HepG2 (cell line): ENCODE data around the gene ST14.

Experiments used
- ATF7 ChIP-seq, 2 experiments: fragments of 450-650 bp in 1 of 2; sonication (generic) in 1 of 2; formaldehyde crosslinking in 1 of 2; IDR thresholded peaks; 2 replicates each; pipeline versions ENCODE4 v1.4.0 to v1.6.1; 2016 to 2020; ENCODE audit warnings: antibody characterized with exemption in 1 of 2, mild to moderate bottlenecking in 1 of 2, missing genetic modification reagents in 1 of 2
- HOXA7 ChIP-seq: sonication (generic); formaldehyde crosslinking; IDR thresholded peaks from 2 replicates; pipeline ENCODE4 v1.8.1; 2022; ENCODE audit warnings: mild to moderate bottlenecking, missing genetic modification reagents, moderate library complexity
- JDP2 ChIP-seq: sonication (generic); formaldehyde crosslinking; IDR thresholded peaks from 2 replicates; pipeline ENCODE4 v1.8.1; 2022; ENCODE audit warnings: missing genetic modification reagents, borderline replicate concordance
- MBNL3 ChIP-seq: fragments of 250-450 bp; sonication (Bioruptor Pico); conservative IDR thresholded peaks from 2 replicates; pipeline ENCODE4 v1.8.0; 2022; ENCODE audit warnings: mild to moderate bottlenecking, inconsistent platforms
- POLR2A ChIP-seq, 2 experiments: IDR thresholded peaks; 2 replicates each; pipeline ENCODE4 v1.6.1; 2011; ENCODE audit warnings: low read depth in 2 of 2, low read length in 2 of 2, mild to moderate bottlenecking in 1 of 2, moderate library complexity in 1 of 2; ENCODE audit not compliant: insufficient read depth in 1 of 2
- TAF1 ChIP-seq: sonication (generic); formaldehyde crosslinking; IDR thresholded peaks from 2 replicates; pipeline ENCODE4 v1.4.0; 2020; ENCODE audit warnings: missing genetic modification reagents
- U2AF2 ChIP-seq: fragments of 200-400 bp; formaldehyde crosslinking; IDR thresholded peaks from 2 replicates; pipeline ENCODE4 v1.6.1; 2017; ENCODE audit warnings: low read depth, mild to moderate bottlenecking, low read length
- ZNF343 ChIP-seq: sonication (generic); formaldehyde crosslinking; IDR thresholded peaks from 2 replicates; pipeline ENCODE4 v1.4.0; 2020; ENCODE audit warnings: mild to moderate bottlenecking, missing genetic modification reagents
- ZNF776 ChIP-seq: sonication (generic); formaldehyde crosslinking; IDR thresholded peaks from 2 replicates; pipeline ENCODE4 v1.4.0; 2020; ENCODE audit warnings: mild to moderate bottlenecking, missing genetic modification reagents
- ZNF777 ChIP-seq: sonication (generic); formaldehyde crosslinking; IDR thresholded peaks from 2 replicates; pipeline ENCODE4 v1.4.0; 2020; ENCODE audit warnings: missing genetic modification reagents
- ZSCAN9 ChIP-seq: IDR thresholded peaks from 2 replicates; pipeline ENCODE4 v1.6.1; 2016; ENCODE audit warnings: borderline replicate concordance
- TF ChIP-seq, protein P1 (sequence below): IDR thresholded peaks from 2 replicates; pipeline ENCODE4 v1.6.1; 2012; ENCODE audit warnings: low read depth, low read length, improper control_type of control experiment
- TF ChIP-seq, protein P2 (sequence below): sonication (generic); formaldehyde crosslinking; IDR thresholded peaks from 2 replicates; pipeline ENCODE4 v1.4.0; 2020; ENCODE audit warnings: missing genetic modification reagents

DNA sequence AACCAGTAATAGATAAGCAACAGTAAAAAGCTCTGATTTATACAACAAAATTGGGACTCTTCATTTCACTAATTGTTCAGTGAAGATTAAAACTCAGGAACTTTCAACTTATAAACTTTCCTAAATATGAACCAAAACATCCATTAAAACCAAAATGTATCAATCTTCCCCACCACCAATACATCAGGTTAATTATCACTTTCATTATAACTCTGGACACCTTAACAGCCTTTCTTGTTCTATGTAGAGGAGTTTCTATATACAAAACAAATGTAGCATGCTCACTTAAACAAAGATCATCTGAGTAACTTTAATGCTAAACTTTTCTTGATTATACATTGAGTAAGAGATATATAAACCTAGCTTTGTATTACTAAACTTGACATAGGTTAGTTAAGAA lies 74.7 kb downstream of the ST14 start:
- no peak for TF ChIP-seq ZNF777 (CRISPR knock-in tag)
- TF ChIP-seq U2AF2 = no peak
- no peak for TF ChIP-seq MBNL3 (CRISPR knock-in tag)
- no peak for TF ChIP-seq POLR2A (IDR thresholded peaks at IDR 0.05; ENCODE audit: insufficient read depth in 1 of 2, low read depth in 2 of 2, low read length in 2 of 2)
- TF ChIP-seq, protein P1, sequence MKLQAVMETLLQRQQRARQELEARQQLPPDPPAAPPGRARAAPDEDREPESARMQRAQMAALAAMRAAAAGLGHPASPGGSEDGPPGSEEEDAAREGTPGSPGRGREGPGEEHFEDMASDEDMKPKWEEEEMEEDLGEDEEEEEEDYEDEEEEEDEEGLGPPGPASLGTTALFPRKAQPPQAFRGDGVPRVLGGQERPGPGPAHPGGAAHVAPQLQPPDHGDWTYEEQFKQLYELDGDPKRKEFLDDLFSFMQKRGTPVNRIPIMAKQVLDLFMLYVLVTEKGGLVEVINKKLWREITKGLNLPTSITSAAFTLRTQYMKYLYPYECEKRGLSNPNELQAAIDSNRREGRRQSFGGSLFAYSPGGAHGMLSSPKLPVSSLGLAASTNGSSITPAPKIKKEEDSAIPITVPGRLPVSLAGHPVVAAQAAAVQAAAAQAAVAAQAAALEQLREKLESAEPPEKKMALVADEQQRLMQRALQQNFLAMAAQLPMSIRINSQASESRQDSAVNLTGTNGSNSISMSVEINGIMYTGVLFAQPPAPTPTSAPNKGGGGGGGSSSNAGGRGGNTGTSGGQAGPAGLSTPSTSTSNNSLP = no peak
- no peak for TF ChIP-seq ZSCAN9 (CRISPR knock-in tag)
- no peak for TF ChIP-seq JDP2
- no peak for TF ChIP-seq HOXA7 (CRISPR knock-in tag)
- TF ChIP-seq, protein P2, sequence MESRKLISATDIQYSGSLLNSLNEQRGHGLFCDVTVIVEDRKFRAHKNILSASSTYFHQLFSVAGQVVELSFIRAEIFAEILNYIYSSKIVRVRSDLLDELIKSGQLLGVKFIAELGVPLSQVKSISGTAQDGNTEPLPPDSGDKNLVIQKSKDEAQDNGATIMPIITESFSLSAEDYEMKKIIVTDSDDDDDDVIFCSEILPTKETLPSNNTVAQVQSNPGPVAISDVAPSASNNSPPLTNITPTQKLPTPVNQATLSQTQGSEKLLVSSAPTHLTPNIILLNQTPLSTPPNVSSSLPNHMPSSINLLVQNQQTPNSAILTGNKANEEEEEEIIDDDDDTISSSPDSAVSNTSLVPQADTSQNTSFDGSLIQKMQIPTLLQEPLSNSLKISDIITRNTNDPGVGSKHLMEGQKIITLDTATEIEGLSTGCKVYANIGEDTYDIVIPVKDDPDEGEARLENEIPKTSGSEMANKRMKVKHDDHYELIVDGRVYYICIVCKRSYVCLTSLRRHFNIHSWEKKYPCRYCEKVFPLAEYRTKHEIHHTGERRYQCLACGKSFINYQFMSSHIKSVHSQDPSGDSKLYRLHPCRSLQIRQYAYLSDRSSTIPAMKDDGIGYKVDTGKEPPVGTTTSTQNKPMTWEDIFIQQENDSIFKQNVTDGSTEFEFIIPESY = no peak
- no peak for TF ChIP-seq ZNF343 (CRISPR knock-in tag)
- no peak for TF ChIP-seq ZNF776 (CRISPR knock-in tag)
- no peak for TF ChIP-seq ATF7 (IDR thresholded peaks at IDR 0.05)
- no peak for TF ChIP-seq ATF7 (CRISPR knock-in tag; IDR thresholded peaks at IDR 0.05)
- no peak for TF ChIP-seq TAF1 (CRISPR knock-in tag)
